ENCODE results near the gene STAT2. TPM values are rescaled to one million over a fixed set of nuclear protein-coding genes. Genes with fewer than 3 reads are reported as not detected.

The STAT2 gene
- polyA plus RNA-seq, 1 donor (not counting 4 experiments of a cell fraction or from before 2014, with no cell fraction given): 95.8 TPM

GRCh38 chr12:56300644-56301464 lies 59.1 kb downstream of the STAT2 start:
- Histone ChIP-seq H3K4me3 (ENCODE audit: control insufficient read depth in 2 of 3, extremely low read depth in 1 of 3, insufficient read depth in 2 of 3, low read depth in 1 of 3, low read length in 3 of 3) (peak overlapping the region; percentile 72 to 81 (median 78)), H4K20me1 (ENCODE audit: control insufficient read depth, extremely low read depth, insufficient read depth, low read length) (no peaks in the 10 kb centered on the region), H3K79me2 (ENCODE audit: control insufficient read depth, insufficient read depth, low read length) (peaks cover 40% of the 10 kb centered on the region), H3K27ac (ENCODE audit: control insufficient read depth, insufficient read depth, low read length) (peak overlapping the region; percentile 88), H3K9me1 (ENCODE audit: control insufficient read depth, extremely low read depth, insufficient read depth, low read length) (no peaks in the 10 kb centered on the region), H3K36me3 (ENCODE audit: control insufficient read depth in 2 of 2, extremely low read depth in 1 of 2, insufficient read depth in 2 of 2, low read length in 2 of 2) (peaks cover 6 to 12% of the 10 kb centered on the region in 2 experiments), H3K27me3 (ENCODE audit: control insufficient read depth, extremely low read depth, insufficient read depth, low read length) (no peaks in the 10 kb centered on the region), H3K4me1 (ENCODE audit: control insufficient read depth, extremely low read depth, insufficient read depth, low read length) (peaks cover 21% of the 10 kb centered on the region), H3K9me3 (ENCODE audit: control insufficient read depth, low read depth, low read length) (no peaks in the 10 kb centered on the region), H3K4me2 (ENCODE audit: control insufficient read depth, extremely low read depth, insufficient read depth, low read depth, low read length) (peak overlapping the region; percentile 100), H3K9ac (ENCODE audit: control insufficient read depth, extremely low read depth, insufficient read depth, low read length) (peak overlapping the region; percentile 96), H2AFZ (ENCODE audit: control insufficient read depth, low read length) (peak overlapping the region; percentile 75)
- no peak for TF ChIP-seq CTCF (optimal IDR thresholded peaks at IDR 0.05 in 1 of 3, IDR thresholded peaks at IDR 0.05 in 1 of 3, conservative IDR thresholded peaks at IDR 0.05 in 1 of 3; ENCODE audit: extremely low read depth in 1 of 3, insufficient read depth in 2 of 3, low read length in 3 of 3)
- no peak for TF ChIP-seq EZH2 (IDR thresholded peaks at IDR 0.05; ENCODE audit: low read length)
- FAIRE-seq: no peak
- dilution Hi-C loops (cut with MboI; ENCODE audit: extremely low pct_ligation_motif_present, low sequenced_read_pairs): no loop called here
- no peak for DNase-seq (ENCODE audit: low read depth, low spot score)

- Histone ChIP-seq H3K9me3 (ENCODE audit: control insufficient read depth, low read depth, low read length) (no peaks in the 10 kb centered on the region), H3K27me3 (ENCODE audit: control insufficient read depth, extremely low read depth, insufficient read depth, low read length) (no peaks in the 10 kb centered on the region), H3K27ac (ENCODE audit: control insufficient read depth, insufficient read depth, low read length) (peak within 1 kb of the TSS; percentile 88), H2AFZ (ENCODE audit: control insufficient read depth, low read length) (peak within 1 kb of the TSS; percentile 75), H4K20me1 (ENCODE audit: control insufficient read depth, extremely low read depth, insufficient read depth, low read length) (no peaks in the 10 kb centered on the region), H3K36me3 (ENCODE audit: control insufficient read depth in 2 of 2, extremely low read depth in 1 of 2, insufficient read depth in 2 of 2, low read length in 2 of 2) (peaks cover 6 to 9% of the 10 kb centered on the region in 2 experiments), H3K4me1 (ENCODE audit: control insufficient read depth, extremely low read depth, insufficient read depth, low read length) (peaks cover 21% of the 10 kb centered on the region), H3K9ac (ENCODE audit: control insufficient read depth, extremely low read depth, insufficient read depth, low read length) (peak within 1 kb of the TSS; percentile 96), H3K9me1 (ENCODE audit: control insufficient read depth, extremely low read depth, insufficient read depth, low read length) (no peaks in the 10 kb centered on the region), H3K4me2 (ENCODE audit: control insufficient read depth, extremely low read depth, insufficient read depth, low read depth, low read length) (peak within 1 kb of the TSS; percentile 100), H3K4me3 (ENCODE audit: control insufficient read depth in 2 of 3, extremely low read depth in 1 of 3, insufficient read depth in 2 of 3, low read depth in 1 of 3, low read length in 3 of 3) (peak within 1 kb of the TSS; percentile 81 to 99 (median 91)), H3K79me2 (ENCODE audit: control insufficient read depth, insufficient read depth, low read length) (peaks cover 46% of the 10 kb centered on the region)
- dilution Hi-C loops (cut with MboI; ENCODE audit: extremely low pct_ligation_motif_present, low sequenced_read_pairs): no loop called here
- FAIRE-seq: peak; percentile 5
- TF ChIP-seq EZH2 (IDR thresholded peaks at IDR 0.05; ENCODE audit: low read length): no peak
- no peak for TF ChIP-seq CTCF (optimal IDR thresholded peaks at IDR 0.05 in 1 of 3, IDR thresholded peaks at IDR 0.05 in 1 of 3, conservative IDR thresholded peaks at IDR 0.05 in 1 of 3; ENCODE audit: extremely low read depth in 1 of 3, insufficient read depth in 2 of 3, low read length in 3 of 3)
- DNase-seq (ENCODE audit: low read depth, low spot score): peak; percentile 83
Observed at GRCh38 chr12:56299853-56300643, 59.9 kb downstream of the STAT2 start, which contains the start of gene CS. CS (minus strand) TSS chr12:56300330; CDS start chr12:56300201, 129 bp downstream.

Data from keratinocyte (primary cell).